BLaER1 treated with 17β-estradiol and CSF1 and Interleukin-3, amounts not matched to agents 10 nM and 100 nM (cell line): ENCODE results near the gene C14orf180.

Experiments used
- H3K27ac ChIP-seq, 11 experiments: shearing (Covaris generic); formaldehyde crosslinking; 2 replicates each; pipeline ENCODE4 v1.8.1; 2022
- H3K27me3 ChIP-seq, 11 experiments: shearing (Covaris generic); formaldehyde crosslinking; 2 replicates each; pipeline ENCODE4 v1.8.1; 2022
- H3K36me3 ChIP-seq, 11 experiments: shearing (Covaris generic); formaldehyde crosslinking; 2 replicates each; pipeline ENCODE4 v1.8.1; 2022
- H3K4me1 ChIP-seq, 10 experiments: shearing (Covaris generic); formaldehyde crosslinking; 2 replicates each; pipeline ENCODE4 v1.8.1; 2022
- H3K4me2 ChIP-seq, 11 experiments: shearing (Covaris generic); formaldehyde crosslinking; 2 replicates each; pipeline ENCODE4 v1.8.1; 2022
- H3K4me3 ChIP-seq, 10 experiments: shearing (Covaris generic); formaldehyde crosslinking; 2 replicates each; pipeline ENCODE4 v1.8.1; 2022
- H3K9ac ChIP-seq, 11 experiments: shearing (Covaris generic); formaldehyde crosslinking; 2 replicates each; pipeline ENCODE4 v1.8.1; 2022
- H3K9me3 ChIP-seq, 11 experiments: shearing (Covaris generic); formaldehyde crosslinking; replicated peaks in 1 of 11; 2 replicates each; pipeline ENCODE4 v1.8.1; 2022
- H4K20me1 ChIP-seq, 11 experiments: shearing (Covaris generic); formaldehyde crosslinking; 2 replicates each; pipeline ENCODE4 v1.8.1; 2022
- Cebpa-rat ChIP-seq, 11 experiments: shearing (Covaris generic); IDR thresholded peaks; 2 replicates each; pipeline ENCODE4 v1.8.1; 2022

The C14orf180 gene

DNA sequence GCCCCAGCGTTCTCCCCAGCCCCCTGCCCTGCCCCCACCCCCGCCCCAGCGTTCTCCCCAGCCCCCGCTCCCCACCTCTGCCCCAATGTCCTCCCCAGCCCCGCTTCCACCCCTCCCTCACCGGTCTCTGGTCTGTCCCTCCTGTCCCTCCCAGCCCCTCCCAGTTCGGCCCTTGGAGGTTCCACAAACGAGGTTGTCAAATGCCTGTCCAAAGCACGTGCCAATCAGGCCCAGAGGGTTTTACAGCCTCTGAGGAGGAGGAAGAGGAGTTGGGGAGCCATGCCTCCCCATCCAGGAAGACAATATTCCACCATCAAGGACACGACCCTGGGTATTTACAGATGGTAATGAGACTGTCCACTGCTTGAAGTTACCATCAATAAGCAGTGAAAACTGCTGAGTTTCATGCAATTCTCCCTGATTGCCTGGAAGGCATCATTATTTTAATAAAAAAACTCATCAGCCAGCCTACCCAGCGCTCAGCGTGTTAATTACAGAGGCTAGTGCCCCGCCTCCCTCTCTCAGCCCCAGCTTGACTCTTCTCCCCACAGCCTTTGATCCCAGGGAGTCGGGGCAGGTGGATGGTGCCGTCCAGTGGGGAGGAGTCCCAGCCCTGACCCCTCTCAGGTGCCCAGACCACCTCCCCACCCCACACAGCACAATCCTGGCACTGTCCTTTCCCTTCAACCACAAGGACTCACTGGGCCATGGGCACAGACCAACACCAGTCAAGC, 30.6 kb upstream of the C14orf180 start:
- Histone ChIP-seq H3K9me3 (no peaks in the 10 kb centered on the region), H3K4me1 (peaks cover 0 to 8% (median 0%) of the 10 kb centered on the region in 10 experiments; a peak in 3 of 20 replicates), H3K9ac (no peak overlapping the region), H3K36me3 (no peaks in the 10 kb centered on the region), H4K20me1 (peaks cover 0 to 1% (median 0%) of the 10 kb centered on the region in 11 experiments; a peak in 2 of 22 replicates), H3K27ac (no peak overlapping the region), H3K4me2 (no peak overlapping the region), H3K27me3 (no peaks in the 10 kb centered on the region), H3K4me3 (no peak overlapping the region)
- TF ChIP-seq Cebpa-rat (IDR thresholded peaks at IDR 0.05) = no peak

DNA sequence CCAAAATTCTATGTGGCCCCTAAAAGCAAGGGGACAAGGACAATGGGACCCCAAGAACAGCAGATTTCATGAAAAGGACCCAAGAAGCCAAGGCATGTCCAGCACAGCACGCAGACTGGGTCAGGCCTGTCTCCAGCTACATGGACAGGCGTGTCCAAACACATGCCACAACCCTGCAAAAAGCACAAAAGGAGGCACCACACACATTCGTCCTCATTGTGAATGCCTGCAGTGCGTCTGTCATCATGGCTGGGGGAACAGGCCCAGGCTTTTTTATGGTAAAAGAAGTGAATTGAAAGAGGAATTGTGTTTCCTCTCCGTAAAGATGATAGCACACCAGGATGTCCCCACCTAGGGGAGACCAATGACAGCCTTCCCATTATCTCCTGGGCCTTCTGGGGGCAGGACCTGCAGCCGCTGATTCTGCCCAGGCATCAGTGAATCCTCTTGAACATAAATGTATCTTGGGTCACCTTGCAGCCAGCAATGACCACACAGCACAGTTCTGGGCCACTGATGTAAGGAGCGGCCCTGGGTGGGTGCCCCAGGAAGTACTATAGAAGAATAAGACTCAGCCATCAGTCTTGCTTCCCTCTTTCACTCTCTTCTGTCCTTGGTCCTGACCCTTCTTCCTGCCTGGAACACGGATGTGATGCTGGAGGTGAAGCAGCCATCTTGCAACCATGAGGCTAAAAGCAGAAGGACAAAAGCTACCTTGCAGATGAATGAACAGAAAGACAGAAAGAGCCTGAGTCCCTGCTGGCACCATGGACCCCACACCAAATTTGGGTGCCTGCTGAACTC, 29.8 kb upstream of the C14orf180 start:
- no peaks in the 10 kb centered on the region for H3K27me3 ChIP-seq
- no peak overlapping the region for H3K27ac ChIP-seq
- H3K9ac ChIP-seq = no peak overlapping the region
- H3K4me3 ChIP-seq = no peak overlapping the region
- TF ChIP-seq Cebpa-rat (IDR thresholded peaks at IDR 0.05) = no peak
- no peaks in the 10 kb centered on the region for H3K36me3 ChIP-seq
- no peaks in the 10 kb centered on the region for H3K9me3 ChIP-seq
- peaks cover 0 to 9% (median 0%) of the 10 kb centered on the region in 11 experiments; a peak in 2 of 22 replicates for H4K20me1 ChIP-seq
- no peak overlapping the region for H3K4me2 ChIP-seq
- H3K4me1 ChIP-seq = peaks cover 0 to 13% (median 0%) of the 10 kb centered on the region in 10 experiments; a peak in 5 of 20 replicates

DNA sequence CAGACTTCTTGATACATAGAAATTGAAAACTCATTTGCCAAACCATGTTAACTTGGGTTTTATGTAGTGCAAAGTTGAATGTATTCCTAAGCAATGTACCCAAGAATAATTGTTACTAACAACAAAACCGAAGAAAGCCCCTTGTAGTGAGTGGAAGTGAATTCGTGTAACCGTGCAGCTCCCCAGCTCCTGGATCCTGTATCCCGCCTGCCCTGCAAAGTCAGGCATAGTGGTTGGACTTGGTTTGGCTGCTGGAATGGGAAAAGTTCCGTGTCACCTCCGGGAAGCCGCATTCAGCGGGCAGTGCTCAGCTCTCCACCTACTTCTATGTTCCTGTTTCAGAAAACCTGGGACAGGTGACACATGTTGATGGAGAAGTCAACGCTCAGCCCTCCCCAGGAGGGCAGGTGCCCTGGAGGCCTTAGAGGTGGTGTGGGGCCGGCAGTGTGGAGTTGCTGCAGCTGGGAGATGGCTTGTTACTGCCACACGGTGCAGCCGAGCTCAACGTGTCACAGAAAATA, 29.2 kb upstream of the C14orf180 start:
- H3K27me3 ChIP-seq = no peaks in the 10 kb centered on the region
- no peak overlapping the region for H3K4me3 ChIP-seq
- H4K20me1 ChIP-seq = peaks cover 0 to 14% (median 0%) of the 10 kb centered on the region in 11 experiments; a peak in 2 of 22 replicates
- no peak overlapping the region for H3K9ac ChIP-seq
- H3K36me3 ChIP-seq = no peaks in the 10 kb centered on the region
- no peak overlapping the region for H3K27ac ChIP-seq
- peaks cover 0 to 20% (median 5%) of the 10 kb centered on the region in 10 experiments; a peak in 10 of 20 replicates for H3K4me1 ChIP-seq
- H3K4me2 ChIP-seq = no peak overlapping the region
- no peaks in the 10 kb centered on the region for H3K9me3 ChIP-seq
- TF ChIP-seq Cebpa-rat (IDR thresholded peaks at IDR 0.05) = no peak

- Histone ChIP-seq H3K4me2 (no peak overlapping the region), H3K36me3 (no peaks in the 10 kb centered on the region), H3K27ac (no peak overlapping the region), H3K4me3 (no peak overlapping the region), H3K27me3 (no peaks in the 10 kb centered on the region), H3K4me1 (peaks cover 0 to 27% (median 12%) of the 10 kb centered on the region in 10 experiments; a peak in 16 of 20 replicates), H3K9ac (no peak overlapping the region), H3K9me3 (no peaks in the 10 kb centered on the region), H4K20me1 (peaks cover 0 to 18% (median 0%) of the 10 kb centered on the region in 11 experiments; a peak in 2 of 22 replicates)
- TF ChIP-seq Cebpa-rat (IDR thresholded peaks at IDR 0.05) = no peak
Measured at GRCh38 chr14:104550861-104551728, 28.5 kb upstream of the C14orf180 start.

- Histone ChIP-seq H3K27ac (no peak overlapping the region), H4K20me1 (peaks cover 0 to 18% (median 0%) of the 10 kb centered on the region in 11 experiments; a peak in 2 of 22 replicates), H3K4me1 (peaks cover 0 to 37% (median 22%) of the 10 kb centered on the region in 10 experiments; a peak in 16 of 20 replicates), H3K27me3 (no peaks in the 10 kb centered on the region), H3K9me3 (no peaks in the 10 kb centered on the region), H3K36me3 (no peaks in the 10 kb centered on the region), H3K4me2 (no peak overlapping the region), H3K9ac (no peak overlapping the region), H3K4me3 (no peak overlapping the region)
- TF ChIP-seq Cebpa-rat (IDR thresholded peaks at IDR 0.05) = no peak
Measured at GRCh38 chr14:104551851-104552737, 27.5 kb upstream of the C14orf180 start.

DNA sequence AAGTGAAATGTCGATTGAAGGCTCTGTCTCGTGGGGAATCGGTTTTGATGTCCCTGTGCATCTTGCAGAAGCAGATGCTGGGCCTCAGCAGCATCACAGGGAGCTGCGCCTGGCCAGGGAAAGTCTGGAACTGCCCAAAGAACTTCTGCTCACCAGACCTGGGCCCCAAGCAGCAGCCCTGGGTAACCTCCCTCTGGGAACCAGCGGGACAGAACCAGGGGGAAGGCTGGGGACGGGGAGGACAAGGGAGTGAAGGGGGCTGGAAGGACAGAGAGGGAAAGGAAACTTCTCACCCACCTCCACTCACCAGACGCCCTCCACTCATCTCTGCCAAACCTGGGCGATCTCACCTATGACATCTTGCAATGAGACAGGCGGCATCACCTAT, 26.8 kb upstream of the C14orf180 start:
- Histone ChIP-seq H3K9me3 (no peaks in the 10 kb centered on the region), H3K36me3 (no peaks in the 10 kb centered on the region), H3K4me3 (no peak overlapping the region), H4K20me1 (peaks cover 0 to 18% (median 0%) of the 10 kb centered on the region in 11 experiments; a peak in 2 of 22 replicates), H3K4me2 (no peak overlapping the region), H3K27me3 (no peaks in the 10 kb centered on the region), H3K4me1 (peaks cover 0 to 43% (median 27%) of the 10 kb centered on the region in 10 experiments; a peak in 16 of 20 replicates), H3K9ac (no peak overlapping the region), H3K27ac (no peak overlapping the region)
- TF ChIP-seq Cebpa-rat (IDR thresholded peaks at IDR 0.05) = no peak

DNA sequence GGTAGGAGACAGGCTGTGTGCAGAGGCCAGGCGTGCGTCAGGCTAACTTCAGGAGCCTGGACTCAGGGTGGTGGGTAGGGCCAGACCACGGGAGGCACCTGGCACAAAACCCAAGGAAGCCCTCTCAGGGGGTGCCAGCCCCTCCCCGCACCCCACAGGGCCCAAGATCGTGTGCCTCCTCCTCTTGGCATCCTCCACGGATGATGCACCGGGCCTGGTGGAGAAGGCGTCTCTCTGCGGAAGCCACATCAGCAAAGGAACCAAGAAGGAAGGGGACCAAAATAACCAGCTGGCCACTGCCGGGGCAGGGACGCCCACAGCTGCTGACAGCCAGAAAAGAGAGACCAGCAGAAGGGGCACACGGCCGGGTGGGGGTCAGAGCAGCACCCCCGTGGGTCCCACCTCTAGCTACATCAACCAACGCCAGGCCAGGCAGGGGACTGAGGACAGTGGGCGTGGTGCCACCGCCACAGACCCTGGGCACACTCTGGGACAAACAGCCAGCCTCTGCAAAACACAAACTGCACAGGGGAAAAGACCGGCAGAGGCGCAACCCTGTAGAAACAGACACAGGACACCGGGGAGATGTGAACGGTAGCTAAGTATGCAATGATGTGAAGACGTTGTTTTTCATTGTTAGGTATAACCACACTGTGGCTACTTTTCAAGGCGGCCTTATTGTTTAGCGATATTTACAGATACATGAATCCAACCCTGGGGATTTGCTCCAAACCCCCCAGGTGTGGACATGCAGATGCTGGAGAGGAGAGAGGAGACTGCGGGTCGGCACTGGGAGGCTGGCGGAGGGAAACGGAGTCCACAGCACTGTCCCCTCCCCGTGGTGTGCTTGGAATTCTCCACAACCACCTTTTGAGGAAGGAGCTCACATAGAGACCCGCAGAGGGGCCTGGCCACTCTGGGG, 26.1 kb upstream of the C14orf180 start:
- Histone ChIP-seq H3K4me3 (no peak overlapping the region), H3K4me1 (peaks cover 0 to 50% (median 34%) of the 10 kb centered on the region in 10 experiments; a peak in 16 of 20 replicates), H3K27me3 (no peaks in the 10 kb centered on the region), H3K36me3 (no peaks in the 10 kb centered on the region), H3K9ac (no peak overlapping the region), H3K27ac (no peak overlapping the region), H3K4me2 (no peak overlapping the region), H4K20me1 (peaks cover 0 to 18% (median 0%) of the 10 kb centered on the region in 11 experiments; a peak in 2 of 22 replicates), H3K9me3 (no peaks in the 10 kb centered on the region)
- no peak for TF ChIP-seq Cebpa-rat (IDR thresholded peaks at IDR 0.05)
